Fibroblast of villous mesenchyme (primary cell): ENCODE measurements around the gene NOX5. TPM values are rescaled to one million over a fixed set of nuclear protein-coding genes. Genes with fewer than 3 reads are reported as not detected.

Experiments
- DNase-seq: peaks from one replicate; pipeline ENCODE4 v3.0.0-alpha.2; 2010; ENCODE audit warnings: low read depth
- H3K4me3 ChIP-seq: 2 replicates; pipeline ENCODE4 v1.5.1; 2011; ENCODE audit warnings: low read depth, mild to moderate bottlenecking, low read length
- total RNA-seq: library from RNA; depleted of rRNA; stranded (reverse); fragments of >200 nt; gene quantifications from 2 replicates; pipeline ENCODE4 v1.2.3, GENCODE V29; 2012
- TF ChIP-seq, protein P1 (sequence below): IDR thresholded peaks from 2 replicates; pipeline ENCODE4 v1.5.1; 2012; ENCODE audit warnings: low read depth, mild to moderate bottlenecking, low read length; ENCODE audit not compliant: insufficient read depth

Gene NOX5
- total RNA-seq, 1 donor: 0.43 TPM

DNA sequence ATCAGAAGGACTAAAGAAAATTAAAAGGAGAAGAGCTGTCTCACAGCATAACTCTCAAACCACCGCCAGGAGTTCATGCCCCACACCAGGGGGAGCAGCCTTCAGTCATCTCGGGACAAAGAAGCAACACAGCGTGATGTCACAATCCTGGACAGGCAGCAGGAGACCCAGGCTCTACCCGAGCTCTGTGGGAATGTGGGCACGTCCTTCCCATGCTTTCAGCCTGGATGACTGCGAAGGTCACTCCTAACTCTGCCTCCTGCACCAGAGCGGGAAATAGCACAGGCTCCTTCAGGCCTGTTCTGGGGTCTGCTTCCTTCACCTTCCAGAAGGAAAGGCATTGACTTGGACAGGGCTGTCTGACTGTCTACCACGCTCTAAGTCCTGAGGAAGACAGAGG is 31.3 kb downstream of the NOX5 start:
- peak; percentile 68 for DNase-seq
- no peak overlapping the region for H3K4me3 ChIP-seq
- TF ChIP-seq, protein P1, sequence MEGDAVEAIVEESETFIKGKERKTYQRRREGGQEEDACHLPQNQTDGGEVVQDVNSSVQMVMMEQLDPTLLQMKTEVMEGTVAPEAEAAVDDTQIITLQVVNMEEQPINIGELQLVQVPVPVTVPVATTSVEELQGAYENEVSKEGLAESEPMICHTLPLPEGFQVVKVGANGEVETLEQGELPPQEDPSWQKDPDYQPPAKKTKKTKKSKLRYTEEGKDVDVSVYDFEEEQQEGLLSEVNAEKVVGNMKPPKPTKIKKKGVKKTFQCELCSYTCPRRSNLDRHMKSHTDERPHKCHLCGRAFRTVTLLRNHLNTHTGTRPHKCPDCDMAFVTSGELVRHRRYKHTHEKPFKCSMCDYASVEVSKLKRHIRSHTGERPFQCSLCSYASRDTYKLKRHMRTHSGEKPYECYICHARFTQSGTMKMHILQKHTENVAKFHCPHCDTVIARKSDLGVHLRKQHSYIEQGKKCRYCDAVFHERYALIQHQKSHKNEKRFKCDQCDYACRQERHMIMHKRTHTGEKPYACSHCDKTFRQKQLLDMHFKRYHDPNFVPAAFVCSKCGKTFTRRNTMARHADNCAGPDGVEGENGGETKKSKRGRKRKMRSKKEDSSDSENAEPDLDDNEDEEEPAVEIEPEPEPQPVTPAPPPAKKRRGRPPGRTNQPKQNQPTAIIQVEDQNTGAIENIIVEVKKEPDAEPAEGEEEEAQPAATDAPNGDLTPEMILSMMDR: peak; percentile 21

- TF ChIP-seq, protein P1: no peak
- no peak for DNase-seq
- no peak overlapping the region for H3K4me3 ChIP-seq
Observed at GRCh38 chr15:69046781-69047180, 32.3 kb downstream of the NOX5 start.

- H3K4me3 ChIP-seq: no peak overlapping the region
- DNase-seq: no peak
- TF ChIP-seq, protein P1: no peak
Observed at GRCh38 chr15:69049976-69050375, 35.5 kb downstream of the NOX5 start.

GRCh38 chr15:69055251-69055650 is 40.8 kb downstream of the NOX5 start:
- no peak for DNase-seq
- TF ChIP-seq, protein P1: no peak
- H3K4me3 ChIP-seq: no peak overlapping the region

- DNase-seq: no peak
- TF ChIP-seq, protein P1: no peak
- H3K4me3 ChIP-seq: no peak overlapping the region
Observed at GRCh38 chr15:69056365-69056764, 41.9 kb downstream of the NOX5 start.

DNA sequence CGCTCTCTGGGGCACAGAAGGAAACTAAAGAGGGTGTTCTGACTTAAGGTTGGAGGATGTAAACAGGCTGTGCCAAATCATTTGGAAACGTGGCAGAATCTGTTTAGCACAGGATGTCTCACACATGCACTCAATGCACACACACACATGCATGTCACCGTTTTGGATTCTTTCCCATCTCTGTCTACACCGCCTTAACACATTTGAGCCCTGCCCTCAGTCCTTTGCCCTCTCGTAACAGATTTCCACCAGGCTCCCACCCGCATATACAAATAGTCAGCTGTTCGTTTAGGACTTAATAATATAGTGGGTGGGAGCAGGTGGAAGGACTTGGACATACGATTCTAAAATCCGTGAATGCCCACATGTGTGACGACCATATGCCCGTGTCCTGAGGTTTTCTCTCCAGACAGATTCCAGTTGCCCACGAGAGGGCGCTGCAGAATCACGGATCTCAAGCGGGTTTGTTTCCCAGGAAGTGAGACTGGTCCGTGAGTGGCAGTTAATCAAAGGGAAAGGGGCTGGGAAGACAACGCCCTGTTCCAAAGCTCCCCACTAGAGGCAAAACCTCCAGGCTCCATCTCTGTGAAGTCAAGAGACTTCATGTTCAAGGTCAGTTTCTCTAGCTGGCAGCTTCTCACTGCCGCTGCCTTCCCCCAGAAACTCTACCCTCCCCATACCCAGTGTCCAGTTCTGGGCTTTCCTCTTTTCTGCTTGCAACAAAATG is 44.5 kb downstream of the NOX5 start:
- peak; percentile 87 for DNase-seq
- TF ChIP-seq, protein P1: peak; percentile 89
- no peak overlapping the region for H3K4me3 ChIP-seq

- no peak for DNase-seq
- no peak overlapping the region for H3K4me3 ChIP-seq
- TF ChIP-seq, protein P1: no peak
Observed at GRCh38 chr15:69059557-69059943, 45.1 kb downstream of the NOX5 start.
